Embryonic facial prominence (tissue), 1 donor: ENCODE data around the gene CNOT1.
"Not testable (repeated sequence)": the region's sequence is repeated elsewhere in the genome, so short reads cannot be mapped to it uniquely, and the experiment has no call there.

Experiments
- DNase-seq: peaks from one replicate; pipeline ENCODE4 v3.0.0-alpha.2; 2016; ENCODE audit errors: extremely low spot score

CNOT1 gene

GRCh38 chr16:58629733-58630640 lies at the start of gene CNOT1:
CNOT1 (minus strand) TSS chr16:58629826; CDS start chr16:58599337, 30,489 bp downstream.
- DNase-seq: peak; percentile 99

GRCh38 chr16:58678716-58679115 lies 49.1 kb upstream of the CNOT1 start:
- no peak for DNase-seq

GRCh38 chr16:58678269-58678668 lies 48.6 kb upstream of the CNOT1 start:
- DNase-seq: no peak

GRCh38 chr16:58670946-58671583 lies 41.4 kb upstream of the CNOT1 start:
- DNase-seq: no peak

- DNase-seq: no peak
These were observed 40.6 kb upstream of the CNOT1 start for GRCh38 chr16:58670177-58670576.

GRCh38 chr16:58665200-58665599 lies 35.6 kb upstream of the CNOT1 start:
- DNase-seq: no peak

- DNase-seq: no peak
These were observed 31.7 kb upstream of the CNOT1 start for GRCh38 chr16:58661199-58661830.

- DNase-seq: not testable (repeated sequence)
These were observed 30.3 kb upstream of the CNOT1 start for GRCh38 chr16:58659911-58660310.

- DNase-seq: no peak
These were observed 29.2 kb upstream of the CNOT1 start for GRCh38 chr16:58658796-58659211.

- no peak for DNase-seq
These were observed 27.3 kb upstream of the CNOT1 start for GRCh38 chr16:58656899-58657298.

GRCh38 chr16:58655215-58655596 lies 25.6 kb upstream of the CNOT1 start:
- no peak for DNase-seq

GRCh38 chr16:58654560-58655214 lies 25.1 kb upstream of the CNOT1 start:
- DNase-seq: no peak

GRCh38 chr16:58652741-58653140 lies 23.1 kb upstream of the CNOT1 start:
- no peak for DNase-seq

GRCh38 chr16:58651965-58652348 lies 22.3 kb upstream of the CNOT1 start:
- no peak for DNase-seq

- no peak for DNase-seq
These were observed 20.1 kb upstream of the CNOT1 start for GRCh38 chr16:58649707-58650106.

- DNase-seq: no peak
These were observed 17.5 kb upstream of the CNOT1 start for GRCh38 chr16:58647107-58647506.

GRCh38 chr16:58644765-58645487 lies 15.3 kb upstream of the CNOT1 start:
- DNase-seq: no peak

- DNase-seq: no peak
These were observed 14.5 kb upstream of the CNOT1 start for GRCh38 chr16:58644108-58644507.

- DNase-seq: no peak
These were observed 11.3 kb upstream of the CNOT1 start for GRCh38 chr16:58640949-58641348.

GRCh38 chr16:58639836-58640235 lies 10.2 kb upstream of the CNOT1 start:
- no peak for DNase-seq

- DNase-seq: no peak
These were observed 9.6 kb upstream of the CNOT1 start for GRCh38 chr16:58639230-58639629.
